Measurements from ENCODE around the gene KLF16. TPM values are rescaled to one million over a fixed set of nuclear protein-coding genes. Genes with fewer than 3 reads are reported as not detected.

Gene KLF16
- polyA plus RNA-seq, 3 donors: 0.51 to 23.3 (median 0.67) TPM

- WGBS (ENCODE audit: insufficient coverage): 47% methylated on average over 12 of the region's 15 CpGs
- no peak overlapping the region for H3K4me2 ChIP-seq (replicated peaks; ENCODE audit: extremely low read depth, low read length, poor library complexity, severe bottlenecking)
Observed at GRCh38 chr19:1825909-1826556, 37.3 kb downstream of the KLF16 start.

GRCh38 chr19:1824252-1824622, 39.1 kb downstream of the KLF16 start:
- Mint-ChIP-seq H3K27me3 (ENCODE audit: low read depth in 3 of 3) (peaks cover 0 to 1% (median 0%) of the 10 kb centered on the region in 3 donors), H3K36me3 (peaks cover 36 to 67% of the 10 kb centered on the region in 2 donors), H3K4me3 (no peak overlapping the region), H3K4me1 (no peaks in the 10 kb centered on the region), H3K27ac (no peak overlapping the region), H3K9me3 (no peaks in the 10 kb centered on the region)
- Histone ChIP-seq H3K4me1 (ENCODE audit: control insufficient read depth in 1 of 2, insufficient read depth in 2 of 2, low read length in 2 of 2) (no peaks in the 10 kb centered on the region), H3K27ac (ENCODE audit: low read depth in 1 of 2, low read length in 2 of 2) (no peak overlapping the region), H4K20me1 (ENCODE audit: insufficient read depth, low read length) (peaks cover 88% of the 10 kb centered on the region), H3K4me2 (replicated peaks; ENCODE audit: extremely low read depth, low read length, poor library complexity, severe bottlenecking) (no peak overlapping the region), H3K4me3 (replicated peaks in 1 of 3; ENCODE audit: low read depth in 2 of 3, low read length in 3 of 3) (no peak overlapping the region), H3K9me3 (replicated peaks in 1 of 2; ENCODE audit: control insufficient read depth in 1 of 2, insufficient read depth in 1 of 2, low read length in 2 of 2) (no peaks in the 10 kb centered on the region), H3K27me3 (ENCODE audit: control insufficient read depth in 2 of 2, insufficient read depth in 2 of 2, low read length in 2 of 2) (no peaks in the 10 kb centered on the region), H3K9ac (ENCODE audit: insufficient read depth, low read length, poor library complexity, severe bottlenecking) (no peak overlapping the region), H3K36me3 (replicated peaks in 1 of 2; ENCODE audit: control insufficient read depth in 1 of 2, insufficient read depth in 2 of 2, low read length in 2 of 2) (peaks cover 71 to 88% of the 10 kb centered on the region in 2 donors), H3K79me2 (ENCODE audit: insufficient read depth, low read length) (peaks cover 9% of the 10 kb centered on the region), H2AFZ (ENCODE audit: insufficient read depth, low read depth, low read length, poor library complexity, severe bottlenecking) (no peak overlapping the region)
- 97% methylated on average over 13 of the region's 14 CpGs for WGBS (ENCODE audit: insufficient coverage)
- no peak for DNase-seq
- intact Hi-C loops (cut with micrococcal nuclease): no loop called here
- no peak for TF ChIP-seq CTCF (IDR thresholded peaks at IDR 0.05)

More at GRCh38 chr19:1825909-1826556, 37.3 kb downstream of the KLF16 start:
- peak; percentile 83 for TF ChIP-seq CTCF (IDR thresholded peaks at IDR 0.05)
- Histone ChIP-seq H4K20me1 (ENCODE audit: insufficient read depth, low read length) (peaks cover 93% of the 10 kb centered on the region), H3K9ac (ENCODE audit: insufficient read depth, low read length, poor library complexity, severe bottlenecking) (no peak overlapping the region), H2AFZ (ENCODE audit: insufficient read depth, low read depth, low read length, poor library complexity, severe bottlenecking) (no peak overlapping the region), H3K36me3 (replicated peaks in 1 of 2; ENCODE audit: control insufficient read depth in 1 of 2, insufficient read depth in 2 of 2, low read length in 2 of 2) (peaks cover 62 to 89% of the 10 kb centered on the region in 2 donors), H3K27me3 (ENCODE audit: control insufficient read depth in 2 of 2, insufficient read depth in 2 of 2, low read length in 2 of 2) (no peaks in the 10 kb centered on the region), H3K4me1 (ENCODE audit: control insufficient read depth in 1 of 2, insufficient read depth in 2 of 2, low read length in 2 of 2) (no peaks in the 10 kb centered on the region), H3K27ac (ENCODE audit: low read depth in 1 of 2, low read length in 2 of 2) (no peak overlapping the region), H3K9me3 (replicated peaks in 1 of 2; ENCODE audit: control insufficient read depth in 1 of 2, insufficient read depth in 1 of 2, low read length in 2 of 2) (no peaks in the 10 kb centered on the region), H3K79me2 (ENCODE audit: insufficient read depth, low read length) (peaks cover 23% of the 10 kb centered on the region), H3K4me3 (replicated peaks in 1 of 3; ENCODE audit: low read depth in 2 of 3, low read length in 3 of 3) (no peak overlapping the region)
- intact Hi-C loops (cut with micrococcal nuclease): loop anchor here in 1 of 2 donors (5.0 kb wide), 1 partner anchor 39 kb away; no protein-coding TSS in a partner anchor
- no peaks in the 10 kb centered on the region for H3K4me1 Mint-ChIP-seq
- H3K9me3 Mint-ChIP-seq: no peaks in the 10 kb centered on the region
- DNase-seq: peak; percentile 58 to 67 (median 60)
- H3K27ac Mint-ChIP-seq: peak overlapping the region in 1 of 7 donors; percentile 52
- no peak overlapping the region for H3K4me3 Mint-ChIP-seq
- peaks cover 34 to 63% of the 10 kb centered on the region in 2 donors for H3K36me3 Mint-ChIP-seq
- H3K27me3 Mint-ChIP-seq (ENCODE audit: low read depth in 3 of 3): peaks cover 0 to 1% (median 0%) of the 10 kb centered on the region in 3 donors
